K562 (cell line): ENCODE measurements around the gene GEMIN7. TPM values are rescaled to one million over a fixed set of nuclear protein-coding genes. Genes with fewer than 3 reads are reported as not detected.

Experiments
- CEBPG ChIP-seq, 3 experiments: fragments of 200-800 bp in 1 of 3; sonication (Bioruptor generic) in 1 of 3; sonication (generic) in 1 of 3; formaldehyde crosslinking in 1 of 3; IDR thresholded peaks in 2 of 3; conservative IDR thresholded peaks in 1 of 3; 2 replicates each; pipeline versions ENCODE4 v1.6.1 to v1.8.0; 2016 to 2022; ENCODE audit warnings: missing compliant biosample characterization in 2 of 3, missing genetic modification characterization in 2 of 3, mild to moderate bottlenecking in 1 of 3, missing genetic modification reagents in 1 of 3
- E2F8 ChIP-seq: fragments of 450-650 bp; IDR thresholded peaks from 2 replicates; pipeline ENCODE4 v1.7.1; 2018; ENCODE audit warnings: mild to moderate bottlenecking, low read depth; ENCODE audit not compliant: partially characterized antibody
- ETV6 ChIP-seq, 3 experiments: fragments of 150-350 bp in 1 of 3; sonication (generic) in 1 of 3; formaldehyde crosslinking in 1 of 3; IDR thresholded peaks; 2 replicates each; pipeline versions ENCODE4 v1.6.1 to v1.8.0; 2014 to 2022; ENCODE audit warnings: borderline replicate concordance in 2 of 3, low read depth in 2 of 3, antibody characterized with exemption in 1 of 3, low read length in 1 of 3, mild to moderate bottlenecking in 1 of 3, missing genetic modification reagents in 1 of 3
- FOSL1 ChIP-seq: fragments of 200-800 bp; sonication (Bioruptor generic); conservative IDR thresholded peaks from 2 replicates; pipeline ENCODE4 v1.6.1; 2016; ENCODE audit warnings: missing genetic modification characterization, missing compliant biosample characterization
- HINFP ChIP-seq: fragments of 450-650 bp; conservative IDR thresholded peaks from 2 replicates; pipeline ENCODE4 v1.6.1; 2016; ENCODE audit warnings: missing genetic modification characterization, low read depth, mild to moderate bottlenecking, control low read depth, missing compliant biosample characterization
- JUNB ChIP-seq: fragments of 450-650 bp; formaldehyde crosslinking; conservative IDR thresholded peaks from 2 replicates; pipeline ENCODE4 v1.4.0; 2020; ENCODE audit warnings: mild to moderate bottlenecking
- MAZ ChIP-seq, 2 experiments: fragments of 450-650 bp in 1 of 2; sonication (generic) in 1 of 2; formaldehyde crosslinking; IDR thresholded peaks in 1 of 2; conservative IDR thresholded peaks in 1 of 2; 2 replicates each; pipeline versions ENCODE4 v1.4.0 to v1.5.0; 2020; ENCODE audit warnings: mild to moderate bottlenecking in 1 of 2, missing genetic modification reagents in 1 of 2
- MEF2A ChIP-seq: IDR thresholded peaks from 2 replicates; pipeline ENCODE4 v1.6.1; 2011; ENCODE audit warnings: low read depth, mild to moderate bottlenecking, low read length, moderate library complexity; ENCODE audit not compliant: control insufficient read depth
- OTX1 ChIP-seq: fragments of 450-650 bp; formaldehyde crosslinking; IDR thresholded peaks from 2 replicates; pipeline ENCODE4 v1.4.0; 2022; ENCODE audit warnings: mild to moderate bottlenecking
- RBM17 ChIP-seq: fragments of 200-400 bp; formaldehyde crosslinking; IDR thresholded peaks from 2 replicates; pipeline ENCODE4 v1.6.1; 2017; ENCODE audit warnings: low read depth, mild to moderate bottlenecking, low read length, borderline replicate concordance
- SIRT6 ChIP-seq: IDR thresholded peaks from one replicate; pipeline ENCODE4 v1.6.1; 2012; ENCODE audit warnings: low read depth, mild to moderate bottlenecking, control low read depth, inconsistent platforms, low read length, moderate library complexity
- STAG1 ChIP-seq: sonication (generic); formaldehyde crosslinking; IDR thresholded peaks from 2 replicates; pipeline ENCODE4 v1.5.0; 2020; ENCODE audit warnings: missing genetic modification reagents, borderline replicate concordance
- TAF9B ChIP-seq: fragments of 450-650 bp; IDR thresholded peaks from 2 replicates; pipeline ENCODE4 v1.6.1; 2018; ENCODE audit warnings: mild to moderate bottlenecking; ENCODE audit not compliant: partially characterized antibody
- U2AF1 ChIP-seq: fragments of 200-400 bp; formaldehyde crosslinking; optimal IDR thresholded peaks from 2 replicates; pipeline ENCODE3; 2017; ENCODE audit warnings: mild to moderate bottlenecking, low read depth, low read length, moderate library complexity
- XRCC5 ChIP-seq: fragments of 200-400 bp; formaldehyde crosslinking; IDR thresholded peaks from 2 replicates; pipeline ENCODE4 v1.6.1; 2017; ENCODE audit warnings: low read depth, mild to moderate bottlenecking, low read length
- ZHX1 ChIP-seq: fragments of 150-350 bp; conservative IDR thresholded peaks from 2 replicates; pipeline ENCODE4 v1.6.1; 2014; ENCODE audit warnings: low read length
- ZKSCAN1 ChIP-seq: fragments of 150-350 bp; IDR thresholded peaks from 2 replicates; pipeline ENCODE4 v1.6.1; 2016; ENCODE audit warnings: low read depth, low read length
- ZNF431 ChIP-seq: sonication (generic); formaldehyde crosslinking; IDR thresholded peaks from 2 replicates; pipeline ENCODE4 v1.8.0; 2022; ENCODE audit warnings: mild to moderate bottlenecking, missing genetic modification reagents
- polyA plus RNA-seq, 8 experiments: library from polyadenylated mRNA; depleted of rRNA in 4 of 8; stranded (reverse) in 5 of 8; unstranded in 3 of 8; fragments of >200 nt; fragmentation: Nextera tagmentation in 2 of 8; fragmentation: Illumina TruSeq in 1 of 8; extraction: Ambion mirVana in 2 of 8; extraction: Trizol in 1 of 8; gene quantifications; 2 replicates each; pipeline versions ENCODE4 v1.2.1 to v1.2.3, GENCODE V29; 2011 to 2014; ENCODE audit warnings: inconsistent platforms in 1 of 8, missing spikeins in 1 of 8
- total RNA-seq, 7 experiments: library from RNA; depleted of rRNA in 6 of 7; stranded (reverse); fragments of >200 nt in 6 of 7; fragmentation: Illumina TruSeq in 2 of 7; extraction: Trizol in 2 of 7; gene quantifications; 2 replicates each; pipeline versions ENCODE4 v1.2.1 to v1.2.3, GENCODE V29; 2011 to 2021; ENCODE audit warnings: low replicate concordance in 1 of 7

Gene GEMIN7
- total and polyA plus RNA-seq, 9 of the 15 experiments (the other 6 are each of a cell fraction or from before 2014, with no cell fraction given): 23.1 to 124 (median 54.9) TPM

GRCh38 chr19:45097776-45098520 is 18.9 kb downstream of the GEMIN7 start (continued):
- no peak for TF ChIP-seq ZHX1
- TF ChIP-seq ZKSCAN1: 0 out of 2 replicates have a peak, but pooled peaks have one; percentile 20
- peak; percentile 98 for TF ChIP-seq FOSL1 (tag)
- no peak for TF ChIP-seq ZNF431 (CRISPR knock-in tag)
- TF ChIP-seq XRCC5: no peak
- no peak for TF ChIP-seq ETV6 (IDR thresholded peaks at IDR 0.05; ENCODE audit: borderline replicate concordance in 1 of 2, low read depth in 2 of 2, low read length in 1 of 2)
- no peak for TF ChIP-seq ETV6 (CRISPR knock-in tag; IDR thresholded peaks at IDR 0.05; ENCODE audit: borderline replicate concordance)
- TF ChIP-seq MEF2A: no peak
- no peak for TF ChIP-seq SIRT6
- no peak for TF ChIP-seq TAF9B
- TF ChIP-seq CEBPG (CRISPR knock-in tag; IDR thresholded peaks at IDR 0.05): no peak; the same call in 1 of the 2 replicates
- TF ChIP-seq CEBPG (tag; conservative IDR thresholded peaks at IDR 0.05 in 1 of 2, IDR thresholded peaks at IDR 0.05 in 1 of 2): no peak
- TF ChIP-seq RBM17: no peak
- no peak for TF ChIP-seq OTX1 (CRISPR knock-in tag)
- no peak for TF ChIP-seq U2AF1
- no peak for TF ChIP-seq HINFP (tag)
- TF ChIP-seq STAG1 (CRISPR knock-in tag): no peak
- TF ChIP-seq E2F8: no peak
- peak; percentile 71; the same call in 1 of the 2 replicates for TF ChIP-seq JUNB (CRISPR knock-in tag)
- TF ChIP-seq MAZ (CRISPR knock-in tag; conservative IDR thresholded peaks at IDR 0.05 in 1 of 2, IDR thresholded peaks at IDR 0.05 in 1 of 2): peak; percentile 20 to 51; a peak in 1 of 4 replicates
